Measurements from ENCODE around the gene CD300LF.

CD300LF gene

GRCh38 chr17:74746376-74746775, 33.7 kb upstream of the CD300LF start:
- no peak for DNase-seq (ENCODE audit: low read depth in 2 of 2, low spot score in 1 of 2)

- no peak for DNase-seq (ENCODE audit: low read depth in 2 of 2, low spot score in 1 of 2)
Observed at GRCh38 chr17:74745548-74746177, 32.9 kb upstream of the CD300LF start.

DNA sequence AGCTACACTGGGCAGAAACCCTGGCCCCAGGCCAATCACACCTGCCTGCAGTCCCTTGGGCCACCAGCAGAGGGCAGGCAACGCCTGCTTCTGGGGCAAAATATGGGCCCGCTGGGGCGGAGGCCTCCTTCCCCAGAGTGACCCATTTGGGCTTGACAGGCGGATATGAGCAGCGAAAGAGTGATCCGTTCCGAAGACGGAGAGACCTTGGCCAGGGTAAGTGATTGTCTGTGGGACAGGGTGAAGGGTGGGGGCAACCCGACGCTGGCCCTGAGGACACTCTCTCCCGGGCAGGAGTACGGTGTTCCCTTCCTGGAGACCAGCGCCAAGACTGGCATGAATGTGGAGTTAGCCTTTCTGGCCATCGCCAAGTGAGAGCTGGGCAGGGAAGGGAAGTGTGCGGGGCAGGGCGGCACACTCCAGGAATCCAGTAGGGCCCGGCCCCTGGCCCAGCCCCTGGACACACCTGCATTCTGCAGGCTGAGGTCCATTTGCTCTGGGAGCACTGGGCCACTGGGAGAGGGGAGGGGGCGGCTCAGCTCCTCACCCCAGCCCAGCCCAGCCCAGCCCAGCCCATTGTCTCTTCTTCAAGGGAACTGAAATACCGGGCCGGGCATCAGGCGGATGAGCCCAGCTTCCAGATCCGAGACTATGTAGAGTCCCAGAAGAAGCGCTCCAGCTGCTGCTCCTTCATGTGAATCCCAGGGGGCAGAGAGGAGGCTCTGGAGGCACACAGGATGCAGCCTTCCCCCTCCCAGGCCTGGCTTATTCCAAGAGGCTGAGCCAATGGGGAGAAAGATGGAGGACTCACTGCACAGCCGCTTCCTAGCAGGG, 32.2 kb upstream of the CD300LF start:
- DNase-seq (ENCODE audit: low read depth in 2 of 2, low spot score in 1 of 2): peak; percentile 57 to 70

DNA sequence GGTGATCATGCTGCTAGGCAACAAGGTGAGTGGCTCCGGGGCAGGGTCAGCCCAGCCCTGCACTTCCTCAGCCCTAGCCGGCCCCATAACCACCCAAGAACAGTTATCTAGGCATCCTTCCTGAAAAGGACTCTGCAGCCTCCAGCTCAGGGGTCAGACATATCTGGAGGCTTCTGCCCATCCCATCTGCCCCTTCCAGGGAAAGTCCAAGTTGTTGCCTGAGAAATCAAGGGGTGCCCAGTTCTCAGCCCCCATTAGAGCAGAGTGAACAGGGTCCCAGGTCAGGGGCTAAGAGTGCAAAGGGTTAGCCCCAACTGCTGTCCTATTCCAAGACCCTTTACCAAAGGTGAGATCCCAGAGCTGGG, 31.6 kb upstream of the CD300LF start:
- DNase-seq (ENCODE audit: low read depth in 2 of 2, low spot score in 1 of 2): no peak

DNA sequence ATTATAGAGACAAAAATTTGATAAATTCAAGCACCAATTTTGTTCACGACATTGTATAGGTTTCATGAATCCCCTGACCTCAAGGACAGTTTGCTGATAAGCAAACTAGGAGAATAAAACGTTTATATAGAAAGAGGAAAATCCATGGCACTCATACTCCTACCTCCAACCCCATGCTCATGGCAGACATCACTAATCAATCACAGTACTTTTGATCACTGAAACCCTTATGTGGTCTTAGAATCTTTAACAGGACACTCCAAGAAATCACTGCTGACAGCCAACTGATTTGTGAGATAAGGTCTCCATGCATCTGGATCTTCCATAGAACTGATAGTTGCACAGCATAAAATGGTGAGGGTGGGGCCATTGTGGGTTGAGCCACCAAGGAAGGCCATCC, 31.0 kb upstream of the CD300LF start:
- no peak for DNase-seq (ENCODE audit: low read depth in 2 of 2, low spot score in 1 of 2)

DNA sequence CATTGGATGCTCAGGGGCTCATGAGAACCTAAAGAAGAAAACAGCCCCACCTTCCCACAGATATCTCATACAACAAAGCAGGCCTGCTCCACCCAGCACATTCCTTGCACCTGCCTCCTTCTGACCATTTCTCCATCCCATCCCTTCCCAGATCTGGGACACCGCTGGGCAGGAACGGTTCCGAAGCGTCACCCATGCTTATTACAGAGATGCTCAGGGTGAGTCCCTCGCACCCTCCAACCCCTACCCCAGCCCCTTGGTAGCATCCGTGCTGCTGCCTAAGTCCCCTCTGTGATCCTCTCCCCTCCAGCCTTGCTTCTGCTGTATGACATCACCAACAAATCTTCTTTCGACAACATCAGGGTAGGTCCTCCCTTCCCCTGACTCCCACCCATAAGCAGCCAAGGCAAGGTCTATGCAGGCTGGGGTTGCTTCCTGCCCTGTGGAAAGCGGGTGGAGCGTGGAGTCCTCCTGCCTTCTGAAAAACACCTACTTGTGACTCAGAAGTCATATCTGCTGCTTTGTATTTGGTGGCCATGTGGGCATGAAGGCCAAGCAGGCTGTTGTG, 30.3 kb upstream of the CD300LF start:
- no peak for DNase-seq (ENCODE audit: low read depth in 2 of 2, low spot score in 1 of 2)

DNA sequence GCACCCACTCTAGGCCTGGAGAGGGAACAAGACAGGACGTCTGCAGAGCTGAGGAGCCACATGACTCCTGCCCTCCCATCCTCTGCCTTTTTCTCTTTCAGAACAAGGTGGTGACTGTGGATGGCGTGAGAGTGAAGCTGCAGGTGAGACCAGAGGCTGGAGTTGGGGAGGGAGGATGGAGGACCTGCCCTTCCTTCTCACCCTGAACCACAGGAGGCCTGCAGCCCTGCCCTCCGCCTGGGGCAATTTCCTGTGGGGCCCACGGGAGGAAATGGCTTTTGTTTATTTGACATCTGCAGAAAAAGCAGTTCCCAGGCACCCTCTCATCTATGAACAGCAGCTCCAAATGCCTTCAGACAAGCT, 29.4 kb upstream of the CD300LF start:
- DNase-seq (ENCODE audit: low read depth in 2 of 2, low spot score in 1 of 2): no peak

GRCh38 chr17:74740641-74741387, 28.1 kb upstream of the CD300LF start:
- no peak for DNase-seq (ENCODE audit: low read depth in 2 of 2, low spot score in 1 of 2)

- no peak for DNase-seq (ENCODE audit: low read depth in 2 of 2, low spot score in 1 of 2)
Observed at GRCh38 chr17:74740173-74740572, 27.4 kb upstream of the CD300LF start.

GRCh38 chr17:74739227-74739831, 26.6 kb upstream of the CD300LF start:
- no peak for DNase-seq (ENCODE audit: low read depth in 2 of 2, low spot score in 1 of 2)

- DNase-seq (ENCODE audit: low read depth in 2 of 2, low spot score in 1 of 2): peak in 1 of 2 donors; percentile 64
Observed at GRCh38 chr17:74738051-74738996, 25.6 kb upstream of the CD300LF start.

- no peak for DNase-seq (ENCODE audit: low read depth in 2 of 2, low spot score in 1 of 2)
Observed at GRCh38 chr17:74737299-74738050, 24.8 kb upstream of the CD300LF start.

- no peak for DNase-seq (ENCODE audit: low read depth in 2 of 2, low spot score in 1 of 2)
Observed at GRCh38 chr17:74736513-74737298, 24.0 kb upstream of the CD300LF start, which contains the start of gene RAB37. TSS of gene RAB37 (plus strand) at chr17:74737256. CDS start at chr17:74737273, 17 bp downstream.

DNA sequence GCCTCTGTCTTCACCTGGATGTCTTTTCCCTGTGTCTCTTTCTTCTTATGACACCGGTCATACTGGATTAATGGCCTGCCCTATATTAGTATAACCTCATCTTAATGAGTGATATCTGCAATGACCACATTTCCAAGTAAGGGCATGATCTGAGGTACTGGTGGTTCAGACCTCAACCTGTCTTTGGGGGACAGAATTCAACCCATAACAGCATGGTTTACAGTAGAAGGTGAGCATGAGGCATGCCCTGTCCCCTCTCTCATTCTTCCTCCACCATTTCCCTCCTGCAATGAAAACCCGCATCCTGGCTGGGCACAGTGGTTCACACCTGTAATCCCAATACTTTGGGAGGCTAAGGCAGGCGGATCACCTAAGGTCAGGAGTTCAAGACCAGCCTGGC, 21.5 kb upstream of the CD300LF start:
- no peak for DNase-seq (ENCODE audit: low read depth in 2 of 2, low spot score in 1 of 2)

- no peak for DNase-seq (ENCODE audit: low read depth in 2 of 2, low spot score in 1 of 2)
Observed at GRCh38 chr17:74733365-74734122, 20.8 kb upstream of the CD300LF start.

- DNase-seq (ENCODE audit: low read depth in 2 of 2, low spot score in 1 of 2): no peak
Observed at GRCh38 chr17:74732042-74732867, 19.5 kb upstream of the CD300LF start.

DNA sequence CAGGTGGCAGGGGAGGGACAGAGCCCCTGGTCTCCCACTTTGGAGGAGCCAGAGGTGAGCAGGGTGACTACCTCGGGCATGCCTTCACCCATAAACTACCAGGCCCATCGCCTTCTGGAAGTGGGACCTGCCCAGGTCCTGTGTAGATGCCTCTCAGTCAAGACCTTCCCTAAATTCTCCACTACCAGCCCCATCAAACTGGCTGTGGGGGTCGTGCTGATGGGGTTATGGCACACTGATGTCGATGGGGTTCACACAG, 18.6 kb upstream of the CD300LF start:
- DNase-seq (ENCODE audit: low read depth in 2 of 2, low spot score in 1 of 2): no peak
